Measurements from ENCODE around the gene MAP3K13. TPM values are rescaled to one million over a fixed set of nuclear protein-coding genes. Genes with fewer than 3 reads are reported as not detected.
"Not testable (repeated sequence)": the region's sequence is repeated elsewhere in the genome, so short reads cannot be mapped to it uniquely, and the experiment has no call there.

The MAP3K13 gene
- total and polyA plus RNA-seq, 5 experiments from 2014 or later, result 11.7 to 55.7 (median 44.2) TPM

GRCh38 chr3:185353225-185353624, 9.7 kb upstream of the MAP3K13 start:
- Mint-ChIP-seq H3K27ac (no peak overlapping the region), H3K27me3 (peaks cover 10 to 41% (median 24%) of the 10 kb centered on the region in 5 donors), H3K9me3 (peaks cover 0 to 4% (median 0%) of the 10 kb centered on the region in 9 donors), H3K4me3 (no peak overlapping the region), H3K4me1 (no peaks in the 10 kb centered on the region), H3K36me3 (peaks cover 0 to 2% (median 0%) of the 10 kb centered on the region in 3 donors)
- DNase-seq (no peak), ATAC-seq (no peak)
- POLR2A ChIA-PET, result no interaction called here

GRCh38 chr3:185353823-185354614, 8.9 kb upstream of the MAP3K13 start:
- no peaks in the 10 kb centered on the region for H3K4me1 Mint-ChIP-seq
- peaks cover 0 to 2% (median 0%) of the 10 kb centered on the region in 3 donors for H3K36me3 Mint-ChIP-seq
- POLR2A ChIA-PET, result no interaction called here
- DNase-seq (peak; percentile 20 to 77 (median 48)), ATAC-seq (peak; percentile 93 to 94)
- no peak overlapping the region for H3K27ac Mint-ChIP-seq
- H3K27me3 Mint-ChIP-seq, result peaks cover 10 to 47% (median 26%) of the 10 kb centered on the region in 5 donors
- H3K9me3 Mint-ChIP-seq, result peaks cover 0 to 4% (median 0%) of the 10 kb centered on the region in 9 donors
- no peak overlapping the region for H3K4me3 Mint-ChIP-seq

- Mint-ChIP-seq H3K4me1 (no peaks in the 10 kb centered on the region), H3K36me3 (no peaks in the 10 kb centered on the region), H3K4me3 (no peak overlapping the region), H3K9me3 (no peaks in the 10 kb centered on the region), H3K27ac (no peak overlapping the region), H3K27me3 (peaks cover 8 to 41% (median 23%) of the 10 kb centered on the region in 5 donors)
- no peak for DNase-seq
- POLR2A ChIA-PET, result no interaction called here
- ATAC-seq, result no peak
Observed at GRCh38 chr3:185356499-185356898, 6.4 kb upstream of the MAP3K13 start.

GRCh38 chr3:185361920-185362319, 1.0 kb upstream of the MAP3K13 start:
- Mint-ChIP-seq H3K9me3 (peaks cover 0 to 2% (median 0%) of the 10 kb centered on the region in 9 donors), H3K4me1 (peaks cover 2 to 17% (median 12%) of the 10 kb centered on the region in 4 donors), H3K27ac (no peak overlapping the region), H3K36me3 (peaks cover 0 to under 1% (median 0%) of the 10 kb centered on the region in 3 donors), H3K27me3 (peaks cover 16 to 61% (median 43%) of the 10 kb centered on the region in 5 donors), H3K4me3 (no peak overlapping the region)
- POLR2A ChIA-PET, result no interaction called here
- ATAC-seq, result no peak
- no peak for DNase-seq

- no peak overlapping the region for H3K27ac Mint-ChIP-seq
- peaks cover 23 to 71% (median 53%) of the 10 kb centered on the region in 5 donors for H3K27me3 Mint-ChIP-seq
- H3K4me1 Mint-ChIP-seq, result peaks cover 2 to 17% (median 12%) of the 10 kb centered on the region in 4 donors
- H3K9me3 Mint-ChIP-seq, result peaks cover 0 to 2% (median 0%) of the 10 kb centered on the region in 9 donors
- POLR2A ChIA-PET, result no interaction called here
- peak; percentile 43 to 44 for ATAC-seq
- peak in 1 of 10 donors; percentile 5 for DNase-seq
- H3K36me3 Mint-ChIP-seq, result peaks cover 0 to 4% (median 0%) of the 10 kb centered on the region in 3 donors
- peak overlapping the region; percentile 61 to 90 (median 81) for H3K4me3 Mint-ChIP-seq
Observed at GRCh38 chr3:185363662-185364203, 797 bp downstream of the MAP3K13 start.

GRCh38 chr3:185365291-185366073, 2.5 kb downstream of the MAP3K13 start:
- Mint-ChIP-seq H3K27ac (no peak overlapping the region), H3K9me3 (peaks cover 0 to 2% (median 0%) of the 10 kb centered on the region in 9 donors), H3K4me3 (no peak overlapping the region), H3K4me1 (peaks cover 2 to 17% (median 12%) of the 10 kb centered on the region in 4 donors), H3K27me3 (peaks cover 20 to 74% (median 56%) of the 10 kb centered on the region in 5 donors), H3K36me3 (peaks cover 0 to 4% (median 0%) of the 10 kb centered on the region in 3 donors)
- POLR2A ChIA-PET, result no interaction called here
- no peak for DNase-seq
- no peak for ATAC-seq

- Mint-ChIP-seq H3K4me3 (no peak overlapping the region), H3K4me1 (peaks cover 2 to 17% (median 12%) of the 10 kb centered on the region in 4 donors), H3K27me3 (peaks cover 20 to 74% (median 56%) of the 10 kb centered on the region in 5 donors), H3K27ac (no peak overlapping the region), H3K9me3 (peaks cover 0 to 2% (median 0%) of the 10 kb centered on the region in 9 donors), H3K36me3 (peaks cover 0 to 4% (median 0%) of the 10 kb centered on the region in 3 donors)
- ATAC-seq, result no peak
- POLR2A ChIA-PET, result no interaction called here
- DNase-seq, result no peak
Observed at GRCh38 chr3:185366074-185366335, 3.1 kb downstream of the MAP3K13 start.

GRCh38 chr3:185366913-185367312, 4.0 kb downstream of the MAP3K13 start:
- POLR2A ChIA-PET, result no interaction called here
- DNase-seq (no peak), ATAC-seq (no peak)
- peaks cover 2 to 17% (median 12%) of the 10 kb centered on the region in 4 donors for H3K4me1 Mint-ChIP-seq
- H3K27me3 Mint-ChIP-seq, result peaks cover 20 to 68% (median 48%) of the 10 kb centered on the region in 5 donors
- H3K36me3 Mint-ChIP-seq, result peaks cover 0 to 4% (median 0%) of the 10 kb centered on the region in 3 donors
- peaks cover 0 to 2% (median 0%) of the 10 kb centered on the region in 9 donors for H3K9me3 Mint-ChIP-seq
- H3K4me3 Mint-ChIP-seq, result no peak overlapping the region
- H3K27ac Mint-ChIP-seq, result no peak overlapping the region

GRCh38 chr3:185370349-185370748, 7.4 kb downstream of the MAP3K13 start:
- DNase-seq, H3K4me1 Mint-ChIP-seq, POLR2A ChIA-PET, H3K27ac Mint-ChIP-seq, H3K4me3 Mint-ChIP-seq, ATAC-seq, H3K36me3 Mint-ChIP-seq, H3K9me3 Mint-ChIP-seq: not testable (repeated sequence)
- H3K27me3 Mint-ChIP-seq, result peaks cover 13 to 42% (median 26%) of the 10 kb centered on the region in 5 donors

- H3K27me3 Mint-ChIP-seq, result peaks cover 8 to 30% (median 16%) of the 10 kb centered on the region in 5 donors
- H3K9me3 Mint-ChIP-seq, result no peaks in the 10 kb centered on the region
- no peak overlapping the region for H3K27ac Mint-ChIP-seq
- no peak overlapping the region for H3K4me3 Mint-ChIP-seq
- POLR2A ChIA-PET, result no interaction called here
- DNase-seq, result no peak
- ATAC-seq, result no peak
- H3K4me1 Mint-ChIP-seq, result no peaks in the 10 kb centered on the region
- peaks cover 0 to 4% (median 0%) of the 10 kb centered on the region in 3 donors for H3K36me3 Mint-ChIP-seq
Observed at GRCh38 chr3:185371306-185372074, 8.6 kb downstream of the MAP3K13 start.

- Mint-ChIP-seq H3K9me3 (peaks cover 0 to 15% (median 3%) of the 10 kb centered on the region in 9 donors), H3K27me3 (peaks cover 0 to 11% (median 5%) of the 10 kb centered on the region in 5 donors), H3K27ac (no peak overlapping the region), H3K36me3 (no peaks in the 10 kb centered on the region), H3K4me1 (no peaks in the 10 kb centered on the region), H3K4me3 (no peak overlapping the region)
- DNase-seq, result no peak
- no peak for ATAC-seq
- POLR2A ChIA-PET, result no interaction called here
Observed at GRCh38 chr3:185381320-185382058, 18.6 kb downstream of the MAP3K13 start.

- Mint-ChIP-seq H3K27me3 (peaks cover 0 to 13% (median 6%) of the 10 kb centered on the region in 5 donors), H3K4me1 (no peaks in the 10 kb centered on the region), H3K36me3 (no peaks in the 10 kb centered on the region), H3K9me3 (peaks cover 0 to 16% (median 3%) of the 10 kb centered on the region in 9 donors), H3K27ac (no peak overlapping the region), H3K4me3 (no peak overlapping the region)
- POLR2A ChIA-PET, result no interaction called here
- ATAC-seq (no peak), DNase-seq (no peak)
Observed at GRCh38 chr3:185382154-185382553, 19.2 kb downstream of the MAP3K13 start.

All from naive thymus-derived CD8-positive, alpha-beta T cell (primary cell).